ENCODE measurements around the gene TBX20.
"Not testable (repeated sequence)": the region's sequence is repeated elsewhere in the genome, so short reads cannot be mapped to it uniquely, and the experiment has no call there.

Gene TBX20

DNA sequence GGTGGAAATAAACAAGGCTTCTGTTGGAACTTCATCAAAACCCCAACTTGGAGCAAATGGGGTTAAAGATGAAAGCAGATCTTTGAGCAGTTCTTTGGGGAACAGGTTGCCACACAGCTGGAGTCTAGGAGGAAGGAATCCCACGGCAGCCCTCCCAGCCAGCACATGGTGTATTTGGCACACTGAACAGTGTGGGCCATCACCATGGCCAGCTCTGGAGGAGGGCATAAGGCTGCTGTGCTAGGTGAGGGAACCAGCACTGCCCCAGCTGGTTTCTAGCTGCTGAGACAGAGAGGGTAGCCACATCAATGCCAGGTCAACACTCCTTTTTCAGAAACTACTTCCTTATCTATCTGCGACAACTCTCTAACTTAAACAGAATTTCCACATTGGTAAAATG, 33.7 kb downstream of the TBX20 start:
- DNase-seq (ENCODE audit: low spot score) = not testable (repeated sequence)

DNA sequence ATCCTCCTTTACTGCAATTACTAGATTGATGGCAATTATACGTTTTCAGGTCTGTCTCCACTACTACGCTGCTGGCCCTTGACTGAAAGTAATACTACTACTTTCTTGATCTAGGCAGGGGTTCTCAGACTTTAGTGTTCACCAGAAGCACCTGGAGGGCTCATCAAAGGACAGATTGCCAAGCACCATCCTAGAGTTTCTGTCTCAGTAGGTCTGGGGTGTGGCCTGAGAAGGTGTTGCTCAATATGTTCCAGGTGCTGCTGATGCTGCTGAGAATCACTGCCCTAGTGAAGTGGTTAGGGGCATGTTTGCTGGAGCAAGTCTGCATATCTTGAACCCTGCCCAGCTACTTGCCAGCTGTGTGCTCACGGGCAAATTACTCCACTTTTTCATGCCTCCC, 37.9 kb downstream of the TBX20 start:
- DNase-seq (ENCODE audit: low spot score) = not testable (repeated sequence)

DNA sequence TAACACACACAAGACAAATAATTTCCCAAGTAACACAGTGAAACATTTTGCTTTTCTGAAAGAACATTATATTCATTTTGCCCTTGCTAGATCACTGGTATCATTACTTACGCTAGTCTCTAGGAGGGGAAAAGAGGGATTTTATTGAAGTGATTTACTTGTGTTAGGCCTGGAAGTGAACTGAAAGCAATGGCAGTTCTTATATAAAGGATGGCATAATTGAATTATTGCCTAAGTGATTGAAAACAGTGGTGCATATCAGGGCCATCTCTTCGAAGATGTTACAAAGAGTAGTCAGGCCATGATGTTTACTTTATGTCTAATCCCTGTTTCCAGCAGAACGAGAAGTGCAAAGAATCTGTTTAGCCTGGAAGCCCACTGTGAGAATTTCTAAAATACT, 38.8 kb downstream of the TBX20 start:
- not testable (repeated sequence) for DNase-seq (ENCODE audit: low spot score)

DNA sequence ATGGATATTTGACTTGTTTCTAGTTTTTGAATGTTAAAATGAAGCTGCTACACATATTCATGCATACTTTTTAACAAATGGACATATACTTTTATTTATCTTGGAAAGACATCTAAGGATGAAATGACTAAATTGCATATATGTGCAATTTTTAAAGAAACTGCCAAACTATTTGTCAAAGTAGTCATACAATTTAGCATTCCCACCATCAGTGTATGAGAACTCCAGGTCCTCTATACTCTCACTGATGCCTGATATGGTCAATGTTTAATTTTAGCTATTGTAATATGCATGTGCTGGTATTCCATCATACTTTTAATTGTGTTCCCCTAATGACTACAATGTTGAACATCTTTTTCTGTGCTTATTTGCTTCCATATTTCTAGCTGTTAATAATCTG, 47.0 kb downstream of the TBX20 start:
- not testable (repeated sequence) for DNase-seq (ENCODE audit: low spot score)

DNA sequence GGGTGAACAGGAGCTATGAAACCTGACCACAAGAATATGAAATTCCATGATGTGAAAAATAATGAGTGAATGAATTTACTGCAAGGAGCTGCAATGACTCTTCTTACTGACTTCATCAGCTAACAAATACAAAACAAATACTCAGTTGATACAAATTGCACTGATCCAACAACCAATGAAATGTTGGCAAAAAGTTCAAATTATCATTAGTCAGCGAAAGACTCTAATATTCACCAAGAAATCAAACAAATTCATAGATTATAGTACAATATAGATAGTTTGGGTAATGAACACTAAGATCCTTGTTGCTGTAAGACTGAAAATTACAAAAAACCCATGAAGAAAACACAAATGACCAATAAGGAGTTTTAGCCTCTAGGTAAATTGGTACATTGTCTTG, 49.0 kb downstream of the TBX20 start:
- not testable (repeated sequence) for DNase-seq (ENCODE audit: low spot score)

DNA sequence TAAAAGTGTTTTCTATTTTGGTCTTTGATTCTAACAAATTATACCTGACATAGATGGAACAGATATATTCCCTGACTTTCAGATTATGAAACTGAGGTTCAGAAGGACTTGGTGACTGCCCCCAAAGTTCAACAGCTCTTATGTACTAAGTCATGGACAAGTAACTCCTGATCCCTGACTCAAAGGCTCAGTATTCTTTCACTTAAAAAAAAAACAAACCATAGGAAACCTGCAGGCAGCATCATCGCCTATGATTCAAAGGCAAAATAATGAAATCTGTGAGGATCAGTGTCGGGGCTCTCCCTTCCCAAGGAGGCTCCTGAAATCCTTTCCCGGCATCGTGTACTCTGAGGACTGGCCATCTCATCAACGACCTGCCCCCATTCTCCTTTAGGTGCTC, 49.9 kb downstream of the TBX20 start:
- DNase-seq (ENCODE audit: low spot score) = not testable (repeated sequence)

DNA sequence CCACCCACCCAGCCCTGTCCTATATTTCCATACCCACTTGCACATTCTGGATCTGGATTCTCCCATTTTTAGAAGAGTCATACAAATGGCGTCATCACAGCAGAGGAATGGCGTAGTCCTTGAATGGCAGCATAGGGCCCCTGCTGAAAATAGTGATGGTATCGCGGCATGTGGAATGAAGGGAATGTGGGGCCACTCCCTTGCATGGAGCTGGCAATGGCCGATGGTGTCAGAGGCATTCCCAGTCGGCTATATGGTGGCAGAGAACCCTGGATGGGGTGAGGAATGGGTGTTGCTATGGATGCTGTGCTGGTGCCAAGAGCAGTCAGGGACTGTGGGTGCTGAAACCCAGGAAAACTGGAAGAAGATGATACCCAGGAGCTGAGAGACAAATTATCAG, 51.5 kb downstream of the TBX20 start:
- DNase-seq (ENCODE audit: low spot score) = not testable (repeated sequence)

DNA sequence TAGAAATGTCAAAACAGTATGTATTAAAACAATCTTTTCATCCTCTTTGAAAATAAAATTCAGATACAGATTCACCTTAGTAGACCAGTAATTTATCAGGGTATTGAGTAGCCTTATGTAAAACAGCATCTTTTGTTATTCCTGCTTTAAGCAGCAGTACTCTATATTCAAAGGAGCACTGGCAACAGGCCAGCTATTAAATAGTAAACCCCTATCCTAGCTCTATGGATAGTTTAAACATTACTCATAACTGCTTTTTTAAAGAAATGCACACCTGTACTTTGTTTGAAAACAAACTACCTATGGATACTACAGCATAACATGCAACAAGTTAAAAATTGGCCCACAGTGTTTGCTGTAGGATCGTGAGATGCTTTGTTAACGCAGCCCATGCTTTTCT, 53.7 kb downstream of the TBX20 start:
- not testable (repeated sequence) for DNase-seq (ENCODE audit: low spot score)

DNA sequence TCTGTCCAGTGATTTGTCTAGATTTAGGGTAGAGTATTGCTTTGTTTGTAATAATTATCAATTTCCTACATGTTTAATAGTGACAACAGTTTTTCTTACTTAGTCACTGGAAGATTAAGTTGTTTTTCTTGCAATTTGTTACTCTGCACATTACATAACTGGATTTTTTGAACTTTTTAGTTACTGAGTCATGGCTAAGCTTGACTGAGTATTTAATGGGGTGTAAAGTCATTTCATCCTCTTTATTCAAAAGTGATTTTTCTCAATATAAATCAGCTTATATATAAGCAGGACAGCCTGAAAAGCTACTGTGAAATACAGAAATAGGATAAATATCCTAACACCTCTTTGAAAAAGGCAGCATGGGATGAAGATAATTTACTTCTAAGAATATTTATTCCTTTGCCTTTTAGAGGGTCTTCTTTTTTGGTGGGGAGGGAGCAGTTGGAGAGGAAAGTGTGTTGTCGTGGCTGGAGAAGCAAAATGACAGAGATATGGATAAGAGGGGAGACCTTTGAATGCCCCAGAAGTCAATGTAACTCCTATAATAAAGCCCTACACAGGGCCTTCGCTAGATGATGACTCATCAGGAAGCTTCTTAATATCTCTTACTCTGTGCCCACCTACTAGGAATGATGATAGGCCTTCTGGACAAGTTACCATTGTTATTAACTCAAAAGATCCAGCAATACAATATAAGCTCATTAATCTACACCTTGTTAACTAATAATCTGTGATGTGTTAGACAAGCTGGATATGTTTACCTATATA, 55.3 kb downstream of the TBX20 start:
- not testable (repeated sequence) for DNase-seq (ENCODE audit: low spot score)

DNA sequence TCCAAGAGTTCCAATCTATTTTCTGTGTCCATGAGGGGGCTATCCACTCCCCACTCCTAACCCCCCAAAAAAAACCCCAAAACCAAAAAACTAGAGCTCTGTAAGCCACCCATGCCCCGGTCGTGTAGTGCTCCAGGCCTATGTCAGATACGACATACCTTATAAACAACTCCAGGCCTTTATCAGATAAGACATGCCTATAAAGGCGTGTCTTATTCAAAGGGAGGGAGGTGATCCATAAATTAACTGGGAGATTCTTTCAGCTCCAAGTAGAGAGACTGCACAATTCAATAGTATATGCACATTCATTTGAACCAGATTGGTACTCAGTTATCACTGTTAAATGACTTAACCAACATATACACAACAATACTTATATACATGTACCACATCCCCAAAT, 62.3 kb downstream of the TBX20 start:
- not testable (repeated sequence) for DNase-seq (ENCODE audit: low spot score)

DNA sequence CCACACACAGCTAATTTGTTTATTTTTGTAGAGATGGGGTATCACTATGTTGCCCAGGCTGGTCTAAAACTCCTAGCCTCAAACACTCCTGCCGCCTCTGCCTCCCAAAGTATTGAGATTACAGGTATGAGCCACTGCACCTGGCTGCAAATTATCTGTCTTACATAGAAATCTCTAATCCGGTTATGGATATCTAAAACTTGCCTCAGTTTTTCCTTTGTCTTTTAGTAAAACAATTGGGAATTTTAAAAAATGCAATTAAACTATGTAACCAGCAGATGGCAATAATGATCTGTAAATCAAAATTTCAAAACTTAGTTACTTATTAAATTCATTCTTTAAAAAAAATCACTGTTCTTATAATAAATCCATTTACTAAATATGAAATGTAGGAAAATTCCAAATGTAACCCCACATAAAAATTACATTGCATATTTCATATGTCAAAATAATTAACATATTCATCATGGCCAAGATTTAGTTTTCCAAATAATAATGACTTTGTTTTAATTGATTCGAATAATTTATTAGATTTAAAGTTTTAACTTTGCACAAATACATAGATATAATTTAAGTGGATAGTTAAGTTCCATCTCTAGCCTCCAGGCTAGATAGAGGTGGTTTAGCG, 63.6 kb downstream of the TBX20 start:
- DNase-seq (ENCODE audit: low spot score) = not testable (repeated sequence)

DNA sequence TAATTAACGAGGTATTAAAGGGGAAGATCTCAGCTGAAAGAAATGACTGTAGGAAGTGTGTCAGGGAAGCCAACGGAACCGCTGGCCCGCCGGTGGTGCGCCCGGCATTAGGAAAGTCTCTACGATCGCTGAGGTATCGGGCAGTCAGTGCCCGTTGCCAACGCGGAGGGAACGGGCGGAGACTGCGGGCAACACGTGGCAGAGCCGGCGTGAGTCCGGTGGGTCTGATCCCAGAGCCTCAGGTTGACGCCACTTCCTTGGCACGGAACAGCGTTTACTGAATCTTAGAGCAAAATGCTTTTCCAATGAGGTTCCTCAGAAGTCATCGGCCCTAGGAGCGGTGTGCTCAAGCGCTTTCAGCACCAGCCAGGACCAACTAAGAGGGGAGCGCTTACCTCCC, 67.1 kb downstream of the TBX20 start:
- not testable (repeated sequence) for DNase-seq (ENCODE audit: low spot score)

DNA sequence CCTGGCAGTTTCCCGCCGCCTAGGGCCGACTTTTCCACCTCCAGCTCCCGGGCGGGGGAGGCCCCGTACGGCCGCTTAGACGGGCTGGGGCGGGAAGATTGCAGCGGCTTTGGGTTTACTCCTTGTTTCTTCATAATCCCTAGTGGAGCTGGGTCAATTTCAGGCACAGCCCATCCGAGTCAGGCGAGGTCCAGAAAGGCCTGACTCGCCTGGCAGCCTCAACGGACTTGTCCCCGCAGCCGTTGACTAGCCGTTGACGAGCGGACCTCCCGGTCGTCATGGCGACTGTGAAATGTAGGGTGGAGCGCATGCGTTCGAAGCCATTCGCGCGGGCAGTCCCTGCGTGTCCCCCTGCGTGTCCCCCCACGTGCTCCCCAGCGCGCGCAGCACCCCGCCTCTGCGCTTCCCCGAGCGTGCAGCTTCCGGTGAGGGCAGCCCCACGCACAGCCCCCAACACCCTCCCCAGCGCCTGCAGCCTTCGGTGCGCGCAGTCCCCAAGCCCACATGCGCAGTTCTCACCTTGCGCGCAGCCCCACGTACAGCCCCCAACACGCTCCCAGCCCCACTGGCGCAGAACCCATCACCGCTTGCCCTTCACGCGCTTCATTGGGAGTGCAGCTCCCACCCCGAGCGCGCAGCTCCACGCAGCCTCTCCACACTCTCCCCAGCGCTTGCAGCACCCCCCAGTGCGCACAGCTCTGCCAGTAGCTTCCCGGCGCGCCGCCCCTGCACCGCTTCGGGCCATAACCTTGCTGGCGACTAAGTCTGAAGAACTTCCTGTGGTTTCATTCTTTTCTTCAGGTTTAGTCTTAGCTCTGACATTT, 67.8 kb downstream of the TBX20 start:
- no peak for DNase-seq (ENCODE audit: low spot score)

DNA sequence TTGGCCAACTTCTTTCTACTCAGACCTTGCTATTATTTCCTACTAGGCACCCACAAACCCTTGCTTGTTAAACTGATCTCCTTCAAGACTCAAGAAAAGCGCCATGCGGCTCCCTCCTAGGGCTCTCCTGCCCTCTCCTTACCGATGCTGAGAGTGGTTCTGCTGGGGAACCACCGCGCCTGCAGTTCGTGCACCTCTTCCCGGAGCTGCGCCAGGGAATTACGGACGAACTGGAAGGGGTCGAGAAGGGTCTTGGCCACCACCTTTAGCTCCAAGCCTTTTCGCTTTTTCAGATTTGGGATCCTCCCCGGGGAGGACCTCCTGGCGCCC, 68.4 kb downstream of the TBX20 start:
- not testable (repeated sequence) for DNase-seq (ENCODE audit: low spot score)

DNA sequence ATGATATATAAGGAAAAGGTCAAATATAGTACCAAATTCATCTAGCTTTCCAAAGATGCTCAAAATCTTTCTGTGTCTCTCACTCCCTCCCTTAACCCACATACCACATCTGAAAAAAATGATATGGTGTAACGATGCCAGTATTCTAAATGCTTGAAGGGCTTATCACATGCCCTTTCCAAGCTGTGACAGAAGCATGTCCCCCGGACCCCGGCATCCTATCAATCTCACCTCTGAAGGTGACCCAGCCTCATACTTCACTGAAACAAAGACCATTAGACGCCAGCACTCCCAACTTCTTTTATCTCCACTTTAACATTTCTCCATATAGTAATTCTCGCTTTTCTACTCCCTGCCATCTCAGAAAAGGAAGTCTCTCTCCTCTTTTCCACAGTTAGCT, 68.9 kb downstream of the TBX20 start:
- DNase-seq (ENCODE audit: low spot score) = not testable (repeated sequence)

DNA sequence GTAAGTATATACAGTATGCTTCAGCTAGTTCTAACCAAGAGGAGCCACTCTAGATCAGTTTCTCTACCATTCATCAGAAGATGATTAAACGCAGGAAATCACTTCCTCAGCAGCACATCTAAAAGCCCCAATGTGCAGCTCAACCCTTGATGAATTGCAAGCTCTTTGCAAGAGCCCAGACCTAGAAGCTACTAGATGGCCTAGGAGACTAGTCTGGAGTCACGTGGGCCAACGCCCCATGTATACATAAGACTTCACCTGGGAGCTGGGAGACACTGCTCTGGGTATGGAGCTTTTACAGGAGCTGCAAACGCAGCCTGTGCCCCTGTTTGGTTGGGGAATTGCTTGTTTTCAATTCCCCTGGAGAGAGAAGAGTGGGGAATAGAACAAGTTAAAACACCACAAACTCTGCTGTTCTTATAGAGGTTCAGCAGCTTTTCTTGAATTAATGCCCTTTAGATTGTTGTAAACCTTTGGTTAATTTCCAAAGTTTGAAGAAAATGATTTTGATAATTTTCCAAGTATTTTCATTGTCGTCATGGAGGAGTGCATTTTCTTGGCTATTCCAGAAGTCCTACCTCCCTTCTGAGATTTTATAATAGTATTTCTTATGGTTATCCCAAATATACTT, 69.9 kb downstream of the TBX20 start:
- DNase-seq (ENCODE audit: low spot score) = not testable (repeated sequence)

DNA sequence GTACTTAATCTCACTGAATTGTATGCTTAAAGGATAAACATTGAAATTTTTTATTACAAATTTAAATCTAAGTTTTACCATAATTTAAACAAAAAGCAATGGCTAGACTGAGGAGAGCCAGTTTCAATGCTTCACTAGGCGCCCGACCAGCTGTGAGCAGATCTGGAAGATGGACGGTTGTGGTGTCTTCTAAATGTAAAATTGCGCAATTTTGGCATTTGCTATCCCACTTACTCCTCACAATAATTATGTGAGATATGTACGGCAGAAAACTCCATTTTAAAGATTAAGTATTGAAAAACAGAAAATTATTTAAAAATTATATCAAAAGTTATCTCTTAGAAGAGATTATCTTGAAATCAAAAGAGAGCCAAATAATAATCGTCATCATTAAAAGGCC, 73.2 kb downstream of the TBX20 start:
- not testable (repeated sequence) for DNase-seq (ENCODE audit: low spot score)

DNA sequence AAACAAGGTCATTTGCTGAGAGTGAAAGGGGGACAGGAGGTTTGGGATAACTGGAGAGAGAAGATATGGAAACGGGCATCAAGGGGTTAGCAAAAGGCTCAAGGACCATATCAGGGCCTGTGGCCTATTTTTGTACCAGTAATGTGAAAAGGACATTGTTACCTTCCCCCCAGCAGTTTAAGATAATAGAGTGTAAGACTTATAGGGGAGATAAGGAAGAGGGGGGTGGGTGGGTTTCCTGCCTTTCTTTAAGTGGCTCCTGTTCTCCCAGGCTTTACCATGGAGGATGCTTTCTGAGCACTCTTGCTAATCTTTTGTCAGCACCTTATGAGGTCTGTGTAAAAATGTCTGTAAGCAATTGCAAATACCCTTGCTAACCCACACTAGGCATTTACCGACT, 80.7 kb downstream of the TBX20 start:
- not testable (repeated sequence) for DNase-seq (ENCODE audit: low spot score)

DNA sequence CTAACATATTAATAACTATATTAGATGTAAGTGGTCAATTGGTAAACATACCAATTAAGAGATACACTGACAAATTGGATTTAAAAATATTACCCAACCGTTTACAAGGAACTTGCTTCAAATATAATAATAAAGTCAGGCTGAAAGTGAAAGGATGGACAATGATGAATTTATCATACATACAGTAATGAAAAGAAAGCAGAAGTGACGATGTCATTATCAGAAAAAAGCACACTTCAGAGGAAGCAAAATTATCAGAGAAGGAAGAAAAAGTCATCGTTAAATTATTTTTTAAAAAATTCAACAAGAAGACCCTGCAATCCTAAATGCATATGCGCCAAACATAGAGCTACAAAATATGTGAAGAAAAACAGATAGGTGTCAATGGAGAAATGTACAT, 81.8 kb downstream of the TBX20 start:
- DNase-seq (ENCODE audit: low spot score) = not testable (repeated sequence)

DNA sequence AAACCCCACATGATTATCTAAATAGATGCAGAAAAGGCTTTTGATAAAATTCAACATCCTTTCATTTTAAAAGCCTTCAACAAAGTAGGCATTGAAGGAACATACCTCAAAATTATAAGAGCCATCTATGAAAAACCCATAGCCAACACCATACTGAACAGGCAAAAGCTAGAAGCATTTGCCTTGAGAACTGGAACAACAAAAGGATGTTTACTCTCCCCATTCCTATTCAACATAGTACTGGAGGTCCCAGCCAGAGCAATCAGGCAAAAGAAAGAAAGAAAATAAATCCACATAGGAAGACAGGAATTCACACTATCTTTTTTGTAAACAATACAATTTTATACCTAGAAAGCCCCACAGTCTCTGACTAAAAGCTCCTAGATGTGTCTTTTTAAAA, 86.2 kb downstream of the TBX20 start:
- DNase-seq (ENCODE audit: low spot score) = not testable (repeated sequence)

DNA sequence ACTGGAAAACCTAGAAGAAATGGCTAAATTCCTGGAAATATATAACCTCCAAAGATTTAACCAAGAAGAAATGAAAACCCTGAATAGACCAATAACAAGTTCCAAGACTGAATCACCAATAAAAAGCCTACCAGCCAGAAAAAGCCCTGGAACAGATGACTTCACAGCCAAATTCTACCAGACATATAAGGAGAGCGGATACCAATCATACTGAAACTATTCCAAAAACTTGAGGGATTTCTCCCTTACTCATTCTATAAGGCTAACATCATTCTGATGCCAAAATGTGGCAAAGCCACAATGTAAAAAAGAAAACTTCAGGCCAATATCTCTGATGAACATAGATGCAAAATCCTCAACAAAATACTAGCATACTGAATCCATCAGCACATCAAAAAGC, 86.7 kb downstream of the TBX20 start:
- not testable (repeated sequence) for DNase-seq (ENCODE audit: low spot score)

DNA sequence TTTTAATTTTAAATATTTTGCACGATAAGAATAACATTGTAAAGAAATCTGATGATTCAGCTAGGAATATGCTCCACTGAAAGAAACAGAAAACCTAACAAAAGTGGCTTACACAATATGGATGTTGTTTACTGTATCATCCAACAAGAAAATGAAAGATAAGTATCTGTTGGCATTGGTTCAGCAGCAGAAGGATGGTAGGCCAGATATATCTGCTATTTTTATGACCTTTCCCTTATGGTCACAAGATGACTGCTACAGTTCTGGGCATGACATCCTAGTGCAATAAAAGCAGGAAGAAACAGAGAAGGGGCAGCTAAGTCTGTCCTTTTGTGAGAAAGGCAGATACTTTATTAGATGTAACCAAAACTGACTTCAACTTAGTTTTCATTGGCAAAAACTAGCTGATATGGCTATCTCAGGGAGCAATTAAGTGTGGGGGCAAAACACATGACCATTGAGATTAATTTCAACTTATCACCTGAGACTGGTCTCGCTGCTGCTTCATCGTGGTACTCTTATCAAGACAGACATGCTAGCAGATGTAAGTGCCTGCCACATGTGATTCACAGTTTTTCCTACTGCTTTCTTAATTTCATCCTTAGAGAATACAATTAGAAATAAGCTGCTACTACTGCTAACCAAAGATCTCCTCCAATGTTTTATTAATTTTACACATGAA, 92.7 kb downstream of the TBX20 start:
- not testable (repeated sequence) for DNase-seq (ENCODE audit: low spot score)
